ENCODE measurements around the gene REG1B.
"Not testable (repeated sequence)": the region's sequence is repeated elsewhere in the genome, so short reads cannot be mapped to it uniquely, and the experiment has no call there.

REG1B gene

GRCh38 chr2:79084495-79085135 is 3.2 kb downstream of the REG1B start:
- no peak for DNase-seq (ENCODE audit: low read depth, low spot score)

- DNase-seq (ENCODE audit: low read depth, low spot score): no peak
These were observed 4.1 kb downstream of the REG1B start for GRCh38 chr2:79083597-79084251.

- DNase-seq (ENCODE audit: low read depth, low spot score): no peak
These were observed 4.8 kb downstream of the REG1B start for GRCh38 chr2:79082987-79083386.

- no peak for DNase-seq (ENCODE audit: low read depth, low spot score)
These were observed 16.7 kb downstream of the REG1B start for GRCh38 chr2:79071078-79071477.

GRCh38 chr2:79065201-79065600 is 22.6 kb downstream of the REG1B start:
- no peak for DNase-seq (ENCODE audit: low read depth, low spot score)

GRCh38 chr2:79054769-79055168 is 33.0 kb downstream of the REG1B start:
- not testable (repeated sequence) for DNase-seq (ENCODE audit: low read depth, low spot score)

- not testable (repeated sequence) for DNase-seq (ENCODE audit: low read depth, low spot score)
These were observed 34.3 kb downstream of the REG1B start for GRCh38 chr2:79053486-79053885.

- DNase-seq (ENCODE audit: low read depth, low spot score): no peak
These were observed 46.8 kb downstream of the REG1B start for GRCh38 chr2:79041032-79041448.

GRCh38 chr2:79039944-79040343 is 47.8 kb downstream of the REG1B start:
- DNase-seq (ENCODE audit: low read depth, low spot score): no peak

Measured in smooth muscle cell of the brain vasculature (primary cell).